HCT116 (cell line): ENCODE results near the gene BCDIN3D. TPM values are rescaled to one million over a fixed set of nuclear protein-coding genes. Genes with fewer than 3 reads are reported as not detected.

Source experiments
- ATAC-seq: fragments of 200-7000 bp; cut with Tn5 transposase; 2 replicates; pipeline ENCODE4 v1.9.1; 2020; ENCODE audit warnings: mild to moderate bottlenecking, moderate library complexity
- BruUV-seq: library from RNA; stranded (reverse); fragments of 400-500 nt; replicated peaks from 2 replicates; lab custom pipeline; 2021; lab: Mats Ljungman, UMichigan
- CTCF ChIA-PET: fragments of 300-600 bp; sonication (Branson Sonifier 250); formaldehyde crosslinking; loops from one replicate; lab custom pipeline; 2021; ENCODE audit warnings: antibody characterized with exemption; lab: Charles Lee
- POLR2A ChIA-PET: fragments of 300-600, 350-600 bp; sonication (Branson Sonifier 250); formaldehyde crosslinking; loops from one replicate; lab custom pipeline; 2021; ENCODE audit warnings: antibody characterized with exemption; lab: Charles Lee
- RAD21 ChIA-PET, 2 experiments: fragments of 300-600 bp; sonication (Branson Sonifier 250); formaldehyde crosslinking; loops; one replicate each; lab custom pipeline; 2023; ENCODE audit warnings: low total read pairs in 2 of 2; ENCODE audit not compliant: uncharacterized antibody in 2 of 2, unreplicated experiment in 2 of 2, low non-redundant PET in 1 of 2; lab: Charles Lee
- DNase-seq: peaks from one replicate; pipeline ENCODE4 v3.0.0-alpha.2; 2010; ENCODE audit warnings: low read depth, low spot score
- H2AFZ ChIP-seq: fragments of 200-600 bp; shearing (Covaris generic), sonication (generic); 2 replicates; pipeline ENCODE4 v1.6.1; 2017; ENCODE audit warnings: low read depth, mixed run types, mixed read lengths, antibody characterized with exemption, low read length; ENCODE audit not compliant: poor library complexity, severe bottlenecking
- H3K27ac ChIP-seq: 2 replicates; pipeline ENCODE4 v1.5.1; 2012; ENCODE audit warnings: low read depth, low read length
- H3K27me3 ChIP-seq: fragments of 200-600 bp; sonication (generic); 2 replicates; pipeline ENCODE4 v1.6.1; 2016; ENCODE audit warnings: mixed run types, low read length, mixed read lengths; ENCODE audit not compliant: insufficient read depth
- H3K36me3 ChIP-seq, 2 experiments: fragments of 200-500 bp in 1 of 2; fragments of 200-600 bp in 1 of 2; sonication (Bioruptor generic) in 1 of 2; sonication (generic) in 1 of 2; 2 replicates each; pipeline versions ENCODE4 v1.5.1 to v1.6.1; 2014 to 2016; ENCODE audit warnings: low read length in 2 of 2, inconsistent platforms in 1 of 2, mixed read lengths in 1 of 2, mixed run types in 1 of 2; ENCODE audit not compliant: insufficient read depth in 2 of 2, control insufficient read depth in 1 of 2
- H3K4me1 ChIP-seq, 2 experiments: fragments of 200-600 bp in 1 of 2; sonication (generic) in 1 of 2; 2 replicates each; pipeline versions ENCODE4 v1.5.1 to v1.6.1; 2012 to 2017; ENCODE audit warnings: low read length in 2 of 2, inconsistent platforms in 1 of 2, mild to moderate bottlenecking in 1 of 2, mixed read lengths in 1 of 2, mixed run types in 1 of 2, moderate library complexity in 1 of 2; ENCODE audit not compliant: insufficient read depth in 2 of 2, control insufficient read depth in 1 of 2
- H3K4me2 ChIP-seq: fragments of 200-600 bp; sonication (generic); 2 replicates; pipeline ENCODE4 v1.6.1; 2017; ENCODE audit warnings: mixed run types, low read length, mixed read lengths
- H3K4me3 ChIP-seq, 2 experiments: fragments of 200-600 bp in 1 of 2; sonication (generic) in 1 of 2; replicated peaks in 1 of 2; 2 replicates each; pipeline ENCODE4 v1.5.1; 2011 to 2016; ENCODE audit warnings: low read length in 2 of 2, control low read depth in 1 of 2, low read depth in 1 of 2, mild to moderate bottlenecking in 1 of 2, mixed read lengths in 1 of 2, mixed run types in 1 of 2
- H3K79me2 ChIP-seq: fragments of 200-600 bp; sonication (generic); 2 replicates; pipeline ENCODE4 v1.6.1; 2017; ENCODE audit warnings: mild to moderate bottlenecking, mixed run types, low read length, moderate library complexity, mixed read lengths; ENCODE audit not compliant: insufficient read depth
- H3K9ac ChIP-seq: fragments of 200-600 bp; sonication (generic); 2 replicates; pipeline ENCODE4 v1.6.1; 2016; ENCODE audit warnings: low read length, mixed read lengths
- H3K9me2 ChIP-seq: fragments of 200-600 bp; sonication (generic), shearing (Covaris generic); 2 replicates; pipeline ENCODE4 v1.6.1; 2017; ENCODE audit warnings: mixed run types, mild to moderate bottlenecking, moderate library complexity; ENCODE audit not compliant: insufficient read depth
- H3K9me3 ChIP-seq, 2 experiments: fragments of 200-500 bp in 1 of 2; fragments of 200-600 bp in 1 of 2; sonication (Bioruptor generic) in 1 of 2; sonication (generic) in 1 of 2; 2 replicates each; pipeline ENCODE4 v1.6.1; 2014 to 2017; ENCODE audit warnings: low read length in 2 of 2, mixed read lengths in 2 of 2, inconsistent platforms in 1 of 2, low read depth in 1 of 2, mild to moderate bottlenecking in 1 of 2, mixed run types in 1 of 2, moderate library complexity in 1 of 2; ENCODE audit not compliant: control insufficient read depth in 1 of 2, insufficient read depth in 1 of 2
- H4K20me1 ChIP-seq: fragments of 200-600 bp; sonication (generic), shearing (Covaris generic); 2 replicates; pipeline ENCODE4 v1.6.1; 2017; ENCODE audit warnings: mixed run types, mild to moderate bottlenecking, moderate library complexity; ENCODE audit not compliant: insufficient read depth
- ATF3 ChIP-seq: IDR thresholded peaks from 2 replicates; pipeline ENCODE4 v1.6.1; 2012
- CBX3 ChIP-seq: IDR thresholded peaks from 2 replicates; pipeline ENCODE4 v1.6.1; 2012; ENCODE audit warnings: low read depth
- CTCF ChIP-seq, 3 experiments: fragments of 200-600 bp in 1 of 3; sonication (generic) in 1 of 3; IDR thresholded peaks in 2 of 3; conservative IDR thresholded peaks in 1 of 3; 2 replicates each; pipeline ENCODE4 v1.5.1; 2012 to 2017; ENCODE audit warnings: low read depth in 2 of 3, low read length in 2 of 3, antibody characterized with exemption in 1 of 3, borderline replicate concordance in 1 of 3, control low read depth in 1 of 3, mild to moderate bottlenecking in 1 of 3, mixed read lengths in 1 of 3, mixed run types in 1 of 3, moderate library complexity in 1 of 3; ENCODE audit not compliant: insufficient read depth in 1 of 3
- EGR1 ChIP-seq: IDR thresholded peaks from 2 replicates; pipeline ENCODE4 v1.6.1; 2012; ENCODE audit warnings: low read depth
- ELF1 ChIP-seq: IDR thresholded peaks from 2 replicates; pipeline ENCODE4 v1.6.1; 2012; ENCODE audit warnings: low read depth, borderline replicate concordance
- EZH2phosphoT487 ChIP-seq: fragments of 200-600 bp; IDR thresholded peaks from 2 replicates; pipeline ENCODE4 v1.6.1; 2018; ENCODE audit warnings: antibody characterized with exemption, borderline replicate concordance
- FOSL1 ChIP-seq: IDR thresholded peaks from 2 replicates; pipeline ENCODE4 v1.6.1; 2012; ENCODE audit warnings: low read depth
- MAX ChIP-seq: IDR thresholded peaks from 2 replicates; pipeline ENCODE4 v1.6.1; 2012
- POLR2A ChIP-seq: IDR thresholded peaks from 2 replicates; pipeline ENCODE4 v1.7.0; 2011; ENCODE audit warnings: borderline replicate concordance; ENCODE audit not compliant: insufficient read depth, insufficient read length; ENCODE audit errors: extremely low read depth
- POLR2AphosphoS5 ChIP-seq: IDR thresholded peaks from 2 replicates; pipeline ENCODE4 v1.6.1; 2011; ENCODE audit warnings: mild to moderate bottlenecking, low read depth, low read length, moderate library complexity
- RAD21 ChIP-seq: IDR thresholded peaks from 2 replicates; pipeline ENCODE4 v1.6.1; 2012; ENCODE audit warnings: low read depth, mild to moderate bottlenecking
- SP1 ChIP-seq: IDR thresholded peaks from 2 replicates; pipeline ENCODE4 v1.6.1; 2012; ENCODE audit warnings: low read depth
- SRF ChIP-seq: IDR thresholded peaks from 2 replicates; pipeline ENCODE4 v1.6.1; 2012; ENCODE audit warnings: low read depth
- ZNF274 ChIP-seq: fragments of 200-500 bp; sonication (Bioruptor generic); IDR thresholded peaks from 2 replicates; pipeline ENCODE4 v1.6.1; 2014; ENCODE audit warnings: mild to moderate bottlenecking, low read depth, low read length, inconsistent platforms
- intact Hi-C: fragments of 100-400 bp; cut with micrococcal nuclease; formaldehyde crosslinking; loops from 2 replicates; pipeline ENCODE4 v1.10.0; 2022
- total RNA-seq: library from RNA; stranded (reverse); gene quantifications from one replicate; pipeline ENCODE4 v1.2.1, GENCODE V29; 2021; ENCODE audit not compliant: unreplicated experiment

Gene BCDIN3D
- total RNA-seq, 1 experiment from 2014 or later = 5.7 TPM

GRCh38 chr12:49824416-49824815, 18.5 kb downstream of the BCDIN3D start:
- Histone ChIP-seq H3K27ac (no peak overlapping the region), H2AFZ (no peak overlapping the region), H3K4me2 (no peak overlapping the region), H3K4me3 (no peak overlapping the region), H3K27me3 (no peaks in the 10 kb centered on the region), H3K9me2 (no peaks in the 10 kb centered on the region), H3K9ac (no peak overlapping the region), H3K4me1 (peaks cover 5 to 23% of the 10 kb centered on the region in 2 experiments; a peak in 3 of 4 replicates), H3K9me3 (no peaks in the 10 kb centered on the region), H3K36me3 (no peaks in the 10 kb centered on the region), H3K79me2 (no peaks in the 10 kb centered on the region), H4K20me1 (no peaks in the 10 kb centered on the region)
- POLR2A ChIA-PET = no interaction called here
- CTCF ChIA-PET = no interaction called here
- RAD21 ChIA-PET = no interaction called here
- ATAC-seq = no peak
- intact Hi-C loops = no loop called here
- no peak for DNase-seq
- no TSS peak for BruUV-seq
- no peak for TF ChIP-seq ELF1
- TF ChIP-seq ZNF274 = no peak
- no peak for TF ChIP-seq ATF3
- no peak for TF ChIP-seq MAX
- TF ChIP-seq CTCF (IDR thresholded peaks at IDR 0.05 in 2 of 3, conservative IDR thresholded peaks at IDR 0.05 in 1 of 3; ENCODE audit: borderline replicate concordance in 1 of 3, insufficient read depth in 1 of 3, low read depth in 2 of 3, low read length in 2 of 3) = no peak
- TF ChIP-seq POLR2AphosphoS5 = no peak

GRCh38 chr12:49823951-49824350, 19.0 kb downstream of the BCDIN3D start:
- Histone ChIP-seq H3K27me3 (no peaks in the 10 kb centered on the region), H3K27ac (no peak overlapping the region), H3K9ac (no peak overlapping the region), H3K4me3 (no peak overlapping the region), H4K20me1 (no peaks in the 10 kb centered on the region), H3K4me1 (peaks cover 3 to 18% of the 10 kb centered on the region in 2 experiments; a peak in 3 of 4 replicates), H2AFZ (no peak overlapping the region), H3K9me2 (no peaks in the 10 kb centered on the region), H3K9me3 (no peaks in the 10 kb centered on the region), H3K36me3 (no peaks in the 10 kb centered on the region), H3K79me2 (no peaks in the 10 kb centered on the region), H3K4me2 (no peak overlapping the region)
- DNase-seq (no peak), ATAC-seq (no peak)
- intact Hi-C loops = no loop called here
- TF ChIP-seq MAX (no peak), POLR2A (no peak), EZH2phosphoT487 (no peak), FOSL1 (no peak), CTCF (IDR thresholded peaks at IDR 0.05 in 2 of 3, conservative IDR thresholded peaks at IDR 0.05 in 1 of 3; ENCODE audit: borderline replicate concordance in 1 of 3, insufficient read depth in 1 of 3, low read depth in 2 of 3, low read length in 2 of 3) (no peak), EGR1 (no peak), ELF1 (no peak), SRF (no peak), POLR2AphosphoS5 (no peak), RAD21 (no peak), CBX3 (no peak), SP1 (no peak)
- POLR2A ChIA-PET = no interaction called here
- CTCF ChIA-PET = no interaction called here
- no TSS peak for BruUV-seq
- RAD21 ChIA-PET = no interaction called here
